GM23338 (cell line): ENCODE data around the gene L2HGDH. TPM values are rescaled to one million over a fixed set of nuclear protein-coding genes. Genes with fewer than 3 reads are reported as not detected.

Source experiments
- ATAC-seq: fragments of 200-7000 bp; cut with Tn5 transposase; 3 replicates; pipeline ENCODE4 v1.9.1; 2020
- DNase-seq: peaks from one replicate; pipeline ENCODE4 v3.0.0-alpha.2; 2015; ENCODE audit warnings: low spot score
- H2AFZ ChIP-seq: fragments of 200-600 bp; sonication (generic); 2 replicates; pipeline ENCODE4 v1.8.0; 2016; ENCODE audit warnings: antibody characterized with exemption, mild to moderate bottlenecking, moderate library complexity
- H3F3A ChIP-seq: fragments of 200-600 bp; sonication (generic); replicated peaks from 2 replicates; pipeline ENCODE4 v1.8.0; 2017; ENCODE audit warnings: antibody characterized with exemption, mixed run types, low read depth
- H3K27ac ChIP-seq: fragments of 200-600 bp; sonication (generic); 2 replicates; pipeline ENCODE4 v1.6.1; 2016; ENCODE audit warnings: low read depth
- H3K27me3 ChIP-seq: fragments of 200-600 bp; sonication (generic); 2 replicates; pipeline ENCODE4 v1.8.0; 2016; ENCODE audit warnings: mild to moderate bottlenecking, mixed run types, moderate library complexity; ENCODE audit not compliant: insufficient read depth
- H3K36me3 ChIP-seq: fragments of 200-600 bp; sonication (generic); 2 replicates; pipeline ENCODE4 v1.8.0; 2016; ENCODE audit warnings: mild to moderate bottlenecking; ENCODE audit not compliant: insufficient read depth
- H3K4me1 ChIP-seq: fragments of 200-600 bp; sonication (generic); 2 replicates; pipeline ENCODE4 v1.8.0; 2016; ENCODE audit warnings: mild to moderate bottlenecking, moderate library complexity; ENCODE audit not compliant: insufficient read depth
- H3K4me2 ChIP-seq: fragments of 200-600 bp; sonication (generic); 2 replicates; pipeline ENCODE4 v1.7.1; 2017; ENCODE audit warnings: mixed run types
- H3K4me3 ChIP-seq: fragments of 200-600 bp; sonication (generic); 2 replicates; pipeline ENCODE4 v1.6.1; 2016; ENCODE audit warnings: mixed run types
- H3K79me2 ChIP-seq: fragments of 200-600 bp; sonication (generic); replicated peaks from 2 replicates; pipeline ENCODE4 v1.8.0; 2017; ENCODE audit warnings: mild to moderate bottlenecking; ENCODE audit not compliant: insufficient read depth
- H3K9me2 ChIP-seq: fragments of 200-600 bp; sonication (generic); 2 replicates; pipeline ENCODE4 v1.8.0; 2017; ENCODE audit not compliant: insufficient read depth
- H4K20me1 ChIP-seq: fragments of 200-600 bp; sonication (generic); replicated peaks from 2 replicates; pipeline ENCODE4 v1.8.0; 2017; ENCODE audit warnings: mild to moderate bottlenecking; ENCODE audit not compliant: insufficient read depth
- H3K27ac Mint-ChIP-seq: 2 replicates; pipeline ENCODE4 v1.8.0; 2020; ENCODE audit warnings: inconsistent platforms, mild to moderate bottlenecking, moderate library complexity, mixed read lengths
- H3K27me3 Mint-ChIP-seq: 3 replicates; pipeline ENCODE4 v1.8.0; 2022; ENCODE audit warnings: low read depth, mild to moderate bottlenecking, moderate library complexity, mixed read lengths, inconsistent platforms; ENCODE audit not compliant: insufficient read depth, poor library complexity
- H3K36me3 Mint-ChIP-seq: 3 replicates; pipeline ENCODE4 v1.8.0; 2021; ENCODE audit warnings: low read depth, mild to moderate bottlenecking, inconsistent platforms, moderate library complexity, mixed read lengths
- H3K4me1 Mint-ChIP-seq: 3 replicates; pipeline ENCODE4 v1.8.0; 2020; ENCODE audit warnings: mild to moderate bottlenecking, inconsistent platforms, mixed read lengths
- H3K4me3 Mint-ChIP-seq: 3 replicates; pipeline ENCODE4 v1.8.0; 2021; ENCODE audit warnings: moderate library complexity, mild to moderate bottlenecking, inconsistent platforms, mixed read lengths
- H3K9me3 Mint-ChIP-seq: 3 replicates; pipeline ENCODE4 v1.8.0; 2020; ENCODE audit warnings: moderate library complexity, mild to moderate bottlenecking, inconsistent platforms, mixed read lengths
- CREB1 ChIP-seq: fragments of 250-450 bp; sonication (Bioruptor Pico); IDR thresholded peaks from 2 replicates; pipeline ENCODE4 v1.5.0; 2020; ENCODE audit warnings: low read depth, mild to moderate bottlenecking, moderate library complexity
- ETS1 ChIP-seq: IDR thresholded peaks from 2 replicates; pipeline ENCODE4 v1.6.1; 2016; ENCODE audit warnings: antibody characterized with exemption
- EZH2phosphoT487 ChIP-seq: fragments of 200-600 bp; sonication (generic); IDR thresholded peaks from one replicate; pipeline ENCODE4 v1.8.1; 2018; ENCODE audit warnings: antibody characterized with exemption; ENCODE audit not compliant: unreplicated experiment
- JUNB ChIP-seq: IDR thresholded peaks from one replicate; pipeline ENCODE4 v1.6.1; 2016; ENCODE audit warnings: antibody characterized with exemption; ENCODE audit not compliant: unreplicated experiment
- NANOG ChIP-seq: IDR thresholded peaks from 2 replicates; pipeline ENCODE4 v1.6.1; 2016; ENCODE audit warnings: antibody characterized with exemption, borderline replicate concordance
- POLR2AphosphoS5 ChIP-seq: IDR thresholded peaks from 2 replicates; pipeline ENCODE4 v1.6.1; 2016; ENCODE audit warnings: antibody characterized with exemption, low read depth
- REST ChIP-seq: IDR thresholded peaks from one replicate; pipeline ENCODE4 v1.6.1; 2018; ENCODE audit warnings: antibody characterized with exemption; ENCODE audit not compliant: unreplicated experiment
- STAT1 ChIP-seq: IDR thresholded peaks from one replicate; pipeline ENCODE4 v1.6.1; 2016; ENCODE audit warnings: antibody characterized with exemption; ENCODE audit not compliant: unreplicated experiment
- ZNF114 ChIP-seq: fragments of 250-450 bp; sonication (Bioruptor Pico); IDR thresholded peaks from 2 replicates; pipeline ENCODE4 v1.5.0; 2020; ENCODE audit warnings: mild to moderate bottlenecking, moderate library complexity
- ZNF331 ChIP-seq: fragments of 250-450 bp; sonication (Bioruptor Pico); IDR thresholded peaks from 2 replicates; pipeline ENCODE4 v1.5.0; 2020; ENCODE audit warnings: low read depth, mild to moderate bottlenecking, moderate library complexity
- ZNF462 ChIP-seq: fragments of 250-450 bp; sonication (Bioruptor Pico); IDR thresholded peaks from 2 replicates; pipeline ENCODE4 v1.5.0; 2020; ENCODE audit warnings: mild to moderate bottlenecking, moderate library complexity
- polyA plus RNA-seq: library from polyadenylated mRNA; unstranded; fragments of >200 nt; fragmentation: Nextera tagmentation; extraction: Ambion mirVana; gene quantifications from 2 replicates; pipeline ENCODE4 v1.2.1, GENCODE V29; 2016
- total RNA-seq: library from RNA; depleted of rRNA; stranded (reverse); fragments of >200 nt; shearing (Covaris generic); gene quantifications from 2 replicates; pipeline ENCODE4 v1.2.3, GENCODE V29; 2014

The L2HGDH gene
- total and polyA plus RNA-seq, 2 experiments from 2014 or later, result 13.5 to 28.5 TPM

GRCh38 chr14:50212726-50213125, 99.3 kb downstream of the L2HGDH start (continued):
- TF ChIP-seq ZNF331 (CRISPR knock-in tag), result no peak
- no peak for TF ChIP-seq POLR2AphosphoS5
- TF ChIP-seq CREB1 (CRISPR knock-in tag), result no peak
- no peak for TF ChIP-seq EZH2phosphoT487
- no peak for TF ChIP-seq STAT1
- TF ChIP-seq ETS1, result no peak
- no peak for TF ChIP-seq REST
- TF ChIP-seq NANOG, result no peak
- TF ChIP-seq JUNB, result no peak

- Mint-ChIP-seq H3K27me3 (no peaks in the 10 kb centered on the region), H3K36me3 (no peaks in the 10 kb centered on the region), H3K4me3 (no peak overlapping the region), H3K9me3 (no peaks in the 10 kb centered on the region), H3K27ac (no peak overlapping the region), H3K4me1 (no peaks in the 10 kb centered on the region)
- ATAC-seq (no peak), DNase-seq (no peak)
- Histone ChIP-seq H3K79me2 (peaks cover 16% of the 10 kb centered on the region; the same call in 1 of the 2 replicates), H3K9me2 (no peaks in the 10 kb centered on the region), H4K20me1 (no peaks in the 10 kb centered on the region), H3K4me2 (no peak overlapping the region), H3F3A (no peaks in the 10 kb centered on the region), H3K27ac (no peak overlapping the region), H3K27me3 (no peaks in the 10 kb centered on the region), H3K36me3 (no peaks in the 10 kb centered on the region), H3K4me1 (no peaks in the 10 kb centered on the region), H3K4me3 (no peak overlapping the region), H2AFZ (no peak overlapping the region)
- TF ChIP-seq ZNF462 (no peak), CREB1 (CRISPR knock-in tag) (no peak), NANOG (no peak), ZNF114 (CRISPR knock-in tag) (no peak), ETS1 (no peak)
These were observed 102.0 kb downstream of the L2HGDH start for GRCh38 chr14:50210074-50210473.
